ENCODE results near the gene C2CD4B.

Gene C2CD4B

GRCh38 chr15:62165104-62165792 lies at the start of gene C2CD4B:
Gene C2CD4B (minus strand): TSS chr15:62165285. CDS start chr15:62164984, 301 bp downstream.
- peak within 1 kb of the TSS; percentile 67 for H3K4me3 ChIP-seq (ENCODE audit: low read depth, low read length)
- peak within 1 kb of the TSS; percentile 49 for H2AFZ ChIP-seq (ENCODE audit: low read length, unreplicated experiment)
- H3K79me2 ChIP-seq (ENCODE audit: control insufficient read depth, insufficient read depth, low read length, unreplicated experiment): no peaks in the 10 kb centered on the region
- peaks cover 8% of the 10 kb centered on the region for H3K4me1 ChIP-seq (ENCODE audit: control insufficient read depth, insufficient read depth, low read length, unreplicated experiment)
- H3K36me3 ChIP-seq (ENCODE audit: insufficient read depth, low read length): no peaks in the 10 kb centered on the region
- H3K27ac ChIP-seq (ENCODE audit: low read depth, low read length): no peak within 1 kb of the TSS
- H3K27me3 ChIP-seq (ENCODE audit: insufficient read depth, low read length): peaks cover 52% of the 10 kb centered on the region

GRCh38 chr15:62212741-62213140 lies 47.7 kb upstream of the C2CD4B start:
- H3K27ac ChIP-seq (ENCODE audit: low read depth, low read length): no peak overlapping the region
- H3K79me2 ChIP-seq (ENCODE audit: control insufficient read depth, insufficient read depth, low read length, unreplicated experiment): no peaks in the 10 kb centered on the region
- no peak overlapping the region for H3K4me3 ChIP-seq (ENCODE audit: low read depth, low read length)
- H3K4me1 ChIP-seq (ENCODE audit: control insufficient read depth, insufficient read depth, low read length, unreplicated experiment): no peaks in the 10 kb centered on the region
- H2AFZ ChIP-seq (ENCODE audit: low read length, unreplicated experiment): no peak overlapping the region
- no peaks in the 10 kb centered on the region for H3K36me3 ChIP-seq (ENCODE audit: insufficient read depth, low read length)
- H3K27me3 ChIP-seq (ENCODE audit: insufficient read depth, low read length): peaks cover 54% of the 10 kb centered on the region

GRCh38 chr15:62211348-62211747 lies 46.3 kb upstream of the C2CD4B start:
- Histone ChIP-seq H3K79me2 (ENCODE audit: control insufficient read depth, insufficient read depth, low read length, unreplicated experiment) (no peaks in the 10 kb centered on the region), H3K36me3 (ENCODE audit: insufficient read depth, low read length) (no peaks in the 10 kb centered on the region), H2AFZ (ENCODE audit: low read length, unreplicated experiment) (no peak overlapping the region), H3K27ac (ENCODE audit: low read depth, low read length) (no peak overlapping the region), H3K27me3 (ENCODE audit: insufficient read depth, low read length) (peaks cover 49% of the 10 kb centered on the region), H3K4me3 (ENCODE audit: low read depth, low read length) (no peak overlapping the region), H3K4me1 (ENCODE audit: control insufficient read depth, insufficient read depth, low read length, unreplicated experiment) (no peaks in the 10 kb centered on the region)

GRCh38 chr15:62209821-62210220 lies 44.7 kb upstream of the C2CD4B start:
- peaks cover 61% of the 10 kb centered on the region for H3K27me3 ChIP-seq (ENCODE audit: insufficient read depth, low read length)
- no peak overlapping the region for H3K27ac ChIP-seq (ENCODE audit: low read depth, low read length)
- H3K4me3 ChIP-seq (ENCODE audit: low read depth, low read length): no peak overlapping the region
- H3K4me1 ChIP-seq (ENCODE audit: control insufficient read depth, insufficient read depth, low read length, unreplicated experiment): no peaks in the 10 kb centered on the region
- H3K36me3 ChIP-seq (ENCODE audit: insufficient read depth, low read length): no peaks in the 10 kb centered on the region
- H2AFZ ChIP-seq (ENCODE audit: low read length, unreplicated experiment): no peak overlapping the region
- no peaks in the 10 kb centered on the region for H3K79me2 ChIP-seq (ENCODE audit: control insufficient read depth, insufficient read depth, low read length, unreplicated experiment)

GRCh38 chr15:62209322-62209721 lies 44.2 kb upstream of the C2CD4B start:
- no peaks in the 10 kb centered on the region for H3K79me2 ChIP-seq (ENCODE audit: control insufficient read depth, insufficient read depth, low read length, unreplicated experiment)
- no peak overlapping the region for H3K27ac ChIP-seq (ENCODE audit: low read depth, low read length)
- no peaks in the 10 kb centered on the region for H3K4me1 ChIP-seq (ENCODE audit: control insufficient read depth, insufficient read depth, low read length, unreplicated experiment)
- no peaks in the 10 kb centered on the region for H3K36me3 ChIP-seq (ENCODE audit: insufficient read depth, low read length)
- no peak overlapping the region for H3K4me3 ChIP-seq (ENCODE audit: low read depth, low read length)
- H2AFZ ChIP-seq (ENCODE audit: low read length, unreplicated experiment): no peak overlapping the region
- peaks cover 59% of the 10 kb centered on the region for H3K27me3 ChIP-seq (ENCODE audit: insufficient read depth, low read length)

- H3K4me1 ChIP-seq (ENCODE audit: control insufficient read depth, insufficient read depth, low read length, unreplicated experiment): no peaks in the 10 kb centered on the region
- no peak overlapping the region for H3K27ac ChIP-seq (ENCODE audit: low read depth, low read length)
- no peaks in the 10 kb centered on the region for H3K36me3 ChIP-seq (ENCODE audit: insufficient read depth, low read length)
- no peak overlapping the region for H3K4me3 ChIP-seq (ENCODE audit: low read depth, low read length)
- H3K79me2 ChIP-seq (ENCODE audit: control insufficient read depth, insufficient read depth, low read length, unreplicated experiment): no peaks in the 10 kb centered on the region
- peaks cover 57% of the 10 kb centered on the region for H3K27me3 ChIP-seq (ENCODE audit: insufficient read depth, low read length)
- no peak overlapping the region for H2AFZ ChIP-seq (ENCODE audit: low read length, unreplicated experiment)
Observed at GRCh38 chr15:62208884-62209283, 43.8 kb upstream of the C2CD4B start.

GRCh38 chr15:62208367-62208766 lies 43.3 kb upstream of the C2CD4B start:
- peaks cover 58% of the 10 kb centered on the region for H3K27me3 ChIP-seq (ENCODE audit: insufficient read depth, low read length)
- no peak overlapping the region for H3K4me3 ChIP-seq (ENCODE audit: low read depth, low read length)
- no peak overlapping the region for H3K27ac ChIP-seq (ENCODE audit: low read depth, low read length)
- no peaks in the 10 kb centered on the region for H3K36me3 ChIP-seq (ENCODE audit: insufficient read depth, low read length)
- H3K4me1 ChIP-seq (ENCODE audit: control insufficient read depth, insufficient read depth, low read length, unreplicated experiment): no peaks in the 10 kb centered on the region
- no peak overlapping the region for H2AFZ ChIP-seq (ENCODE audit: low read length, unreplicated experiment)
- no peaks in the 10 kb centered on the region for H3K79me2 ChIP-seq (ENCODE audit: control insufficient read depth, insufficient read depth, low read length, unreplicated experiment)

- no peak overlapping the region for H3K4me3 ChIP-seq (ENCODE audit: low read depth, low read length)
- H3K36me3 ChIP-seq (ENCODE audit: insufficient read depth, low read length): no peaks in the 10 kb centered on the region
- H3K4me1 ChIP-seq (ENCODE audit: control insufficient read depth, insufficient read depth, low read length, unreplicated experiment): no peaks in the 10 kb centered on the region
- no peak overlapping the region for H3K27ac ChIP-seq (ENCODE audit: low read depth, low read length)
- no peaks in the 10 kb centered on the region for H3K79me2 ChIP-seq (ENCODE audit: control insufficient read depth, insufficient read depth, low read length, unreplicated experiment)
- H2AFZ ChIP-seq (ENCODE audit: low read length, unreplicated experiment): no peak overlapping the region
- H3K27me3 ChIP-seq (ENCODE audit: insufficient read depth, low read length): peaks cover 74% of the 10 kb centered on the region
Observed at GRCh38 chr15:62190675-62191074, 25.6 kb upstream of the C2CD4B start.

GRCh38 chr15:62190274-62190673 lies 25.2 kb upstream of the C2CD4B start:
- Histone ChIP-seq H3K4me3 (ENCODE audit: low read depth, low read length) (no peak overlapping the region), H3K27me3 (ENCODE audit: insufficient read depth, low read length) (peaks cover 74% of the 10 kb centered on the region), H3K4me1 (ENCODE audit: control insufficient read depth, insufficient read depth, low read length, unreplicated experiment) (no peaks in the 10 kb centered on the region), H3K27ac (ENCODE audit: low read depth, low read length) (no peak overlapping the region), H2AFZ (ENCODE audit: low read length, unreplicated experiment) (no peak overlapping the region), H3K36me3 (ENCODE audit: insufficient read depth, low read length) (no peaks in the 10 kb centered on the region), H3K79me2 (ENCODE audit: control insufficient read depth, insufficient read depth, low read length, unreplicated experiment) (no peaks in the 10 kb centered on the region)

- Histone ChIP-seq H3K27me3 (ENCODE audit: insufficient read depth, low read length) (peaks cover 62% of the 10 kb centered on the region), H3K4me3 (ENCODE audit: low read depth, low read length) (no peak overlapping the region), H3K79me2 (ENCODE audit: control insufficient read depth, insufficient read depth, low read length, unreplicated experiment) (no peaks in the 10 kb centered on the region), H3K4me1 (ENCODE audit: control insufficient read depth, insufficient read depth, low read length, unreplicated experiment) (no peaks in the 10 kb centered on the region), H3K36me3 (ENCODE audit: insufficient read depth, low read length) (no peaks in the 10 kb centered on the region), H3K27ac (ENCODE audit: low read depth, low read length) (no peak overlapping the region), H2AFZ (ENCODE audit: low read length, unreplicated experiment) (no peak overlapping the region)
Observed at GRCh38 chr15:62188744-62189143, 23.7 kb upstream of the C2CD4B start.

GRCh38 chr15:62187910-62188309 lies 22.8 kb upstream of the C2CD4B start:
- H3K36me3 ChIP-seq (ENCODE audit: insufficient read depth, low read length): no peaks in the 10 kb centered on the region
- no peaks in the 10 kb centered on the region for H3K4me1 ChIP-seq (ENCODE audit: control insufficient read depth, insufficient read depth, low read length, unreplicated experiment)
- H3K27ac ChIP-seq (ENCODE audit: low read depth, low read length): no peak overlapping the region
- no peak overlapping the region for H2AFZ ChIP-seq (ENCODE audit: low read length, unreplicated experiment)
- no peaks in the 10 kb centered on the region for H3K79me2 ChIP-seq (ENCODE audit: control insufficient read depth, insufficient read depth, low read length, unreplicated experiment)
- no peak overlapping the region for H3K4me3 ChIP-seq (ENCODE audit: low read depth, low read length)
- peaks cover 55% of the 10 kb centered on the region for H3K27me3 ChIP-seq (ENCODE audit: insufficient read depth, low read length)

Measured in ACC112 (cell line).